NCI-H2029 treated with DMSO at 0.1 percent for 48 hours (cell line): Measurements from ENCODE around the gene CD96.
"Not testable (repeated sequence)": the region's sequence is repeated elsewhere in the genome, so short reads cannot be mapped to it uniquely, and the experiment has no call there.

ENCODE experiments used
- DNase-seq: peaks from one replicate; lab custom pipeline; 2025; lab: John Stamatoyannopoulos, UW

The CD96 gene, protein sequence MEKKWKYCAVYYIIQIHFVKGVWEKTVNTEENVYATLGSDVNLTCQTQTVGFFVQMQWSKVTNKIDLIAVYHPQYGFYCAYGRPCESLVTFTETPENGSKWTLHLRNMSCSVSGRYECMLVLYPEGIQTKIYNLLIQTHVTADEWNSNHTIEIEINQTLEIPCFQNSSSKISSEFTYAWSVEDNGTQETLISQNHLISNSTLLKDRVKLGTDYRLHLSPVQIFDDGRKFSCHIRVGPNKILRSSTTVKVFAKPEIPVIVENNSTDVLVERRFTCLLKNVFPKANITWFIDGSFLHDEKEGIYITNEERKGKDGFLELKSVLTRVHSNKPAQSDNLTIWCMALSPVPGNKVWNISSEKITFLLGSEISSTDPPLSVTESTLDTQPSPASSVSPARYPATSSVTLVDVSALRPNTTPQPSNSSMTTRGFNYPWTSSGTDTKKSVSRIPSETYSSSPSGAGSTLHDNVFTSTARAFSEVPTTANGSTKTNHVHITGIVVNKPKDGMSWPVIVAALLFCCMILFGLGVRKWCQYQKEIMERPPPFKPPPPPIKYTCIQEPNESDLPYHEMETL

DNA sequence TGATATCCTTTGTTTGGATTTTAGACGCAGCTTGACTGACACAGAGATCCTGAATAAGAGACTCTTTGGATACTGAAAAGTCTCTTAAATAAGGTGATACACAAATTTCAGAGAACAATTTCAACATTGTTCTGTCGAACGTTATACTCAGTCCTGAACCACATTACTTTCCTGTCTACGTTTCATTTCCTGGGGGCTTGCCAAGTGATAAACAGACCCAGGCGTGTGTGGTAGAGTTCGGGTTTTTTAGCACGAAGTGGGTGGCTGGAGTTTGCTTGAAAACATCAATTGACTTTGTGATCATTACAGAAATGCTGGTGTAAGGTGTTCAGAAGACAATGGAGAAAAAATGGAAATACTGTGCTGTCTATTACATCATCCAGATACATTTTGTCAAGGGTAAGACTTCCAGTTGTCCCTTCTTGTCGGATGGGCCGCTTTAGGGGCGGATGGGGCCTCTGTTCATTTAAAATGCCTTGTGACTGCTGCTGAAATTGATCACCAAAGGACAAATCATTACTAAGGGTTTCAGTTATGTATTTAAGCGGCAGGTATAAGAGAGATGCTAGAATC, at the start of gene CD96:
CD96 (plus strand) TSS at position 287 of the 573 bp plus-strand sequence; CDS start at position 339, 52 bp downstream.
- DNase-seq: no peak

DNA sequence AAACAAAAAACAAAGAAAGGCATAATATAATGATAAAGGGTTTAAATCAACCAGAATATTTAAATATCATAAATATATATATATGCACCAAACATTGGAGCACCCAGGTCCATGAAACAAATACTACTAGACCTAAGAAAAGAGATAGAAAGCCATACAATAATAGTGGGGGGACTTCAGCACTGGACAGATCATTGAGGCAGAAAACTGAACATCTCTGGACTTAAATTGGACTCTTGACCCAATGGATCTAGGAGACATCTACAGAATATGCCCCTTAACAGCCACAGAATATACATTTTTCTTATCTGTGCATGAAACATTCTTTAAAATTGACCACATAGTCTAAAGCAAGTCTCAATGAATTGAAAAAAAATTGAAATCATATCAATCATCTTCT, 48.7 kb upstream of the CD96 start:
- DNase-seq: no peak

DNA sequence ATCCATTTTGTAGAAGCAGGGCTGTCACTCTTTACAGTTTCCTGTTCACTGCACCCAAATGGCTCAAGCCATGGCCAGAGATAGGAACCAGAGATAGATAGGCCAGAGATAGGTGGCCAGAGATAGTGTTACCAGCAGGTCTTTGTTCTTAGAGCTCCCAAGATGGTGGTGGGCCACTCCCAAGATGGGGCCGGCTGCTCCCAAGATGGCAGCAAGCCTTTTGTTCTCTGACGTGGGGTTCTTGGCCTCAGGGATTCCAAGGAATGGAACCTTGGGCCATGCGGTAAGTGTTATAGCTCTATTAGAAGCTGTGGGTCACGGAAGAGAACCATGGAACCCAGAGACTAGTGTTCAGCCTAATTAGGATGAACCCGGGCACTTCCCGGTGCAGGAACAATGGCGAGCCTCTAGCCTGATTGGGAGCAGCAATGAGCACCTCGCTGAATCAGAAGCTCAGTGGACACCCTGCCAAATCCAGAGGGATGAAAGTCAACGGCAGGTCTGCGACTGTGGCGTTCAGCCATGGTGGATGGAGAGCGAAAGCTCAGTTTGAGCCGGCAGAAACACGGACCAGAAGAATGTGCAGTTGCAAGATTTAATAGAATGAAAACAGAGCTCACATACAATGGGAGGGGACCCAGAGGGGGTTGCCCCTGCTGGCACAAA, 45.0 kb upstream of the CD96 start:
- DNase-seq: no peak

DNA sequence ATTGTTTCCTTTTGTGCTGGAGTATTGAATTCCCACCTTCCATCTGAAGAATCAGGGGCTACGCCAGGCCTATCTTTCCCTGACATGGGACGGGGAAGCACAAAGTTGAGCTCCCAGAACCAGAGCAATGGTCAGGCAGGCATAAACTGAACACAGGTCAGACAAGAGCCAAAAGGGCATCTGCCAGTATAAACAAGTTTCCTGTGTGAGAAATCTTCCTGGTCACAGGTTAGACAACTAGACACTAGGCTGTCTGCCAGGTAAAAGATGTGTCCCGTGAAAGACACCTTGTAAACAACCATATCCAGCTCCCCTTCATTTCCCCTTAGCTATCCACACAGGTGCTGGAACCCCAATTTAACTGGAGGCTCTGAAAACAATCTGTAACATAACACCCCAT, 44.0 kb upstream of the CD96 start:
- DNase-seq: no peak

DNA sequence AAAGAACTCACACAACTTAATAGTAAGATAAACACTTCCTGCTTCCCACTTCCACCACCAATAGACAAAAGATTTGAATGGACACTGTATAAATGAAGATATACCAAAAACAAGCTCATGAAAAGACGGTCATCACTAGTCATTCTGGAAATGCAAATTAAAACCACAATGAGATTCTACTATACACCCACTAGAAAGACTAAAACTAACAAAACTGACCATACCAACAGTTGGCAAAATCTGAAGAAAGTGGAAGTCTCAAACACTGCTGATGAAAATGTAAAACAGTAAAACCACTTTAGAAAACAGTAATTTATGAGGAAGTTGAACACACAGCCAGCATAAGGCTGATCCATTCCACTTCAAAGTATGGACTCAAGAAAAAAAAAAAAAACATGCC, 35.6 kb upstream of the CD96 start:
- DNase-seq: no peak

DNA sequence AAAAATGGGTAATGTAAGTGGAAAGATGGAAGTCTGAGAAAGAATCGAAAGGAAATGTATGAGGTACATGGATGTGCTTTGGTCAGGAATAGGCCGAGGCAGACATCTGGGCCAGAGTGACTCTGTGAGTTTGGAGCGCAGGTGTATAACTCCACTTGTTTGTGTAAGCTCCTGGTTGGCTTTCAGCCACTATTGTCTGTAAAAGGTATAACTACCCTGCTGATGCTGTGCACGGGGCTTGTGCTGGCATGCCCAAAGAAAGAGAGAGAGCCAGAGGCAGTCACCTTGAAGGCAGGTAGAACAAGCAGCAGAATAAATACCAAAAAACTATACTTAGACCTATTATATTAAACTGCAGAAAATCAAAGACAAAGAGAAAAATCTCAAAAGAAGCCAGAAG, 32.7 kb upstream of the CD96 start:
- DNase-seq: no peak

DNA sequence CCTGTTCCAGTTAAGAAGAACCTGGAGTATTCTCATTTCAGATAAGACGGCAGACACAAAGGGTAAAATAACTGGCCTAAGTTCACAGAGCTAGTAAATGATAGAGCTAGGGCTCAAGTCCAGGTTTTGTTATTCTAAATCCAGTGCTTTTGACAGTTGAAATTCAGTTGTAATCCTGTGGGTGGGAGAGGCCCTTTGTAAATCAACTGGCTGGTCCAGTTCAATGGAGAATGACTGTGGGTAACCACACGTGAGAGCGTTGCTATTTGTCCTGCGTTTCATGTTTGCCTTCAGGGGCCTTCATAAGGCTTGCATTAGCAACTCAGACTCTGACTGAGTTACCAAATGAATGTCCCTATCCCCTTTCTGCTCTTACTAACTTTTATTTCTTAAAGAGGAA, 24.2 kb upstream of the CD96 start:
- DNase-seq: no peak

DNA sequence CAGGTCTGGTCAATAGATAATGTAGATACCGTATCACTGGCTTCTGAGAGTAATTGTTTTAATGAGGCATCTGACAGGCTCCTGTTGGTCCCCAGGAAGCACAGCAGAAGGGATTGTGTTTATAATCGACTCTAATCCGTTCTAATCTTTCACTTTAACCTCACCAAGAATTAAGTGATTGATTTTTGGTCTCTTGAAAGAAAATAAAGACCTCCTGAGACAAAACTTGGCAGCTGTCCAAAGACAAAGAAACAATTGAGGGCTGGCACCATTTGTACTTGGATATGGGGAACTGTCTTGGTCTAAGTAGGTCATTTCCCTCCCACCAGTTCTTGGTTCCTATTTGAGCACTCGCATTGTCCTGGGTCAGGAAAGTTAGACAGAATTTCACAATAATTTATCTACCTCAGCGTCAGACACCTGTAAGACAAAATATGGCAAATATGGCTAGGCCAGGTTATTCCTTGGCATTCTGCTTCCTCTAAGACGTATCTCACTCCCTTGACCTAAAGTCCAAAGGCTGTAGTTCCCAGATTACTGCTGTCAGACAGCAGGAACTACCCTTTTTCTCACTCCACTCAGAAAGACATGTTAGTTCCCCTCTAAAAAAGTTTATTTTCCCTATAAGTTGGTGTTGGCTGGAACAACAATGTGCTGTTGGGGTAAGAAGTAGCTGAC, 22.7 kb upstream of the CD96 start:
- DNase-seq: no peak

DNA sequence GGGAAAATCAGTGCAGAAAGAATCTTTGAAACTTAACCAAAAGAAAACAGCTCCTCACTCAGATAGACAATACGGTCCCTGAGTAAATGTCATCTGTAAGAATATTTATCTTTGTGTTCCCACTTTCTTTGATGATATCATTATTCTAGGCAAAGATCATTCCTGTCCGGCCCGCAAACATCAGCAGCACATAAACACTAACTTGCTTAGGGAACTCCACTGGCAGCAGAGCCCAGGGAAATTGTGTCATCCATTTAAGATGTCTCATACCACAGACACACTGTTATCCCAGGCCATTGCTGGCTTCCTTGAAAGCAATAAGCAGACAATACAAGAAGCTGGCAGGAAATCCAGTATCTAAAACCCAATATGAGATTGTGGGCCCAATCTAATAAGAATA, 20.1 kb upstream of the CD96 start:
- no peak for DNase-seq

DNA sequence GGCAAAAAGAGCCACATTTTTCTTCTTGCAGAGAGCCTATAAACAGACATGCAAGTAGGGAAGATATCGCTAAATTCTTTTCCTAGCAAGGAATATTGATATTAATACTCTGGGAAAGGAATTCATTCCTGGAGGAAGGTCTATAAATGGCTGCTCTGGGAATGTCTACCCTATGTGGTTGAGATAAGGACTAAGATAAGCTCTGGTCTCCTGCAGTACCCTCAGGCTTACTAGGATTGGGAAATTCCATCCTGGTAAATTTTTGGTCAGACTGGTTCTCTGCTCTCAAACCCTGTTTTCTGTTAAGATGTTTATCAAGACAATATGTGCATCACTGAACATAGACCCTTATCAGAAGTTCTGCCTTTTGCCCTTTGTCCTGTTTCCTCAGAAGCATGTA, 17.5 kb upstream of the CD96 start:
- DNase-seq: not testable (repeated sequence)

DNA sequence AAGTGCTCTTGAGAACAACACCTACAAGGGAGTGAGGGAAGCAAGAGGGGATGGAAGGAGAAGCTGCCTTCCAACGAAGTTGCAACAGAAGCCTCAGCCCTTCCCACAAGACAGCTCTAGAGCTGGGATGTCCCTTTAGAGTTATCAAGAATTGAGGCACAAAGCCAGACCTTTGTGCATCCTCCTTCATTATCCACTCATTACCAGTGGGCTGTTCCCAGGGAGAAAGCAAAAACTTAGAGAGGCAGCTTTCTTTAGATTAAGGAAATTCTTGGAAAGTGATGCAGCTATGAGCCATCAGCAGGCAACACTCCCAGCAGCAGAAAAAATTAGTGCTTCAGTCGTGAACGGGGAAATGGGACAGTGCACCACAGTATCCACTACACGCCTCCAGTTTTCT, 10.6 kb upstream of the CD96 start:
- DNase-seq: no peak

DNA sequence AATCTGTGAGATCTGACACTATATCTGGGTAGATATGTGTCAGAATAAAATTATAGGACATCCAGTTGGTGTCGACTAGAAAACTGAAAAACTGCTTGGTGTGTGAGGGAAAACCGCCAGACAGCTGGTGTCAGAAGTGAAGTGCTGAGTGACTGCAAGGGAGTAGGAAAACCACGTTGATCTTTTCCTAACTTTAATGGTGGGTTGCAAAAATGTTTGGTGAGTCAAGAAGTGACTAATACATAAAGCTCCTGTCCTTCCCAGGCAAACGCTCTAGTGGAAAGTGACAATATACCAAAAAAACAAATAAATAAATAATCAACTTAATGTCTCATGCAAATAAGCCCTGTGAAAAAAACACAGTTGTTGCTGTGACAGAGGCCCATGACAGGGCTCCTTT, 7.3 kb upstream of the CD96 start:
- DNase-seq: no peak

DNA sequence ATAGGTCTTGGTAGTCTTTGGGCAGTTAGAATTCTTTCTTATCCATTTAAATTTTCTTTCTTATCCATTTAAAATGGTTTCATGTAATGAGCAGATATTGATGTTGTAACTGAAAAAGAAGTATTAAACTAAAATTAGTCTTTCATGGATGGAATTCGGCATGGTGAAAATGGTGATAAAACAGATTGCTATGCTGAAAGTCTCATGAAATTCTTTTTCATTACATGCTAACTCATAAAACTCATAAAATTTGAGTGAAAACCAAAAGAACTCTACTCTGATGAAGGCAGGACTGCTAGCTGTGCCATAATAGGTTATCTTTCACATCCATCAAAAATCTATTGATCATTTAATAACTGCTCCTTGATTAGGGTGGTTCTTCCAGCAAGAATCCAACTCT, 3.9 kb upstream of the CD96 start:
- DNase-seq: no peak

DNA sequence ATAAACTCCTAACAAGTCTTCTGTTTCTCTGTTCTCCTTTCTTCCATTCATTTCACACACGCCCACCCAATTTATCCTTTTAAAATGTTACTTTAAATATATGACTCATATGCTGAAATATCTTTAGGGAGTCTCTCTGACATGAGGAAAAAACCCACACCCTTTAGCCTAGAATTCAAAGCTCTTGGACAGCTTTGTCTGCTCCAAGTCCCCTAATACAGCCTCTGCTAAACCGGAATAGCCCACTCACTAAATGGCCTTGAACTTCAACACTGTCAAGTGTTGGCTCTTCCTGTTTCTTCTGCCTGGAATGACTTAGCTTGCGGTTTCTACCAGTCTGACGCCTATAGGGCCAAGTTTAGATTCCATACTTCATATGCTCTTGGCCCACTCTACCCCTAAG, 3.3 kb upstream of the CD96 start:
- no peak for DNase-seq

DNA sequence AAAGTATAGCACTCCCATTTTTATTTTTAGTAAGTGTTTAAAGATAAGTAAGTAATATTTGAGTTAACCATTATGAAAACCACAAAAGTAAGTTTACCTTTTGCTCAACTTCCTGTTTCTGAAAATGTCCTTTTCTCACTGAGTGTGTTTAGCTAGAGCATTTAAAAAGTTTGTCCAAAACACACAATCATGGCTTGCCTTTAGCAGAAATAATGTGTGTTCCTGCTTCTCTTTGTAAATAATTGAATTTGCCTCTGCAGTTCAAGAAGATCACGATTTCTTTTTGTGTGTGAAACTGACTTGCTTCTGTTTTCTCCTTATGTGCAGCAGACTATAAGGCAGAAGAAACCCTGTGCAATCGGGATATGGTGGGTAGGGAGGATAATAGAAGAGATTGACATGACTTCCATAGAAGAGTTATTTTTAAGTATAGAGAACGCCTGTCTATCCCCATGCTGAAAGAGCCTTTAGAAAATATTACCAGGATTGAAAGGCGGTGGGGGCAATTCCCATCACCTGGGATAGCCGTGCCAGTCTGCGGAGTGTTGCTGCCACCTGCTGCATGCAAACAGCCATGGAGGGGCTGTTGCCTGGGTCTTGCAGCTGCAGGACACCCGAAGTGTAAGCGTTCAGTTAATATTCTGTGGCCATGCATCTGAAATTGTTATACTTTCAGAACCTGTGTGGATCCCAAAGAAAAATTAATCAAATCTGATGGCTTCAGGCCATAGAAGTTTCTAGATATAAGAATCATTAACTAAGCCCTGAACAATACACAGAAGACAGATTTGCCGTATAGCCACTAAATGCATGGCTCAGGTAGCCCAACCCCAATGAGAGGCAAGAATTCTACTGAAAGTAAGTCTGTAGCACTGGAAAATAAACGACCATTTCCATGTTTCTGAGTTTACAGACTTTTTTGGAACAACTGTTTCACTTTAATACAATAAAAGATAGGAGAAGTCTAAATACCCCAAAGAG, 2.4 kb upstream of the CD96 start:
- DNase-seq: no peak

DNA sequence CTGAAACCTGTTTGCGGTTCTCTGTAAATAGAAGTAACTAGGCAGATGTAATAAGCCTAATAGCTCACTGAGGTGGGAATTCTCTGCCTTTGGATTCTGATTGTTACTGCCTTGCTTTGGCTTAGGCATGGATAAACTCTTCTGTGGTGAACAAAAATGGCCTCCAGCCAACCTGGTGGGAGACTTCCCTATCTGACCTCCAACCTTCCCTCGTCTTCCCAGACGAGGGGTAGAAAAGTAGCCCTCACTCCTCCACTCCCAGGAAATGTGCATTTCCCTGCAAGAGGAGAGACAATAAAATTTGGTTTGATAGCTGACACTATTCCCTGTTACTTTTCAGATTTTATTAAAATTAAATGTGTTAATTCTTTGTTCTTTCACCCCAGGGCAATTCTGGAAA, 606 bp upstream of the CD96 start:
- no peak for DNase-seq

DNA sequence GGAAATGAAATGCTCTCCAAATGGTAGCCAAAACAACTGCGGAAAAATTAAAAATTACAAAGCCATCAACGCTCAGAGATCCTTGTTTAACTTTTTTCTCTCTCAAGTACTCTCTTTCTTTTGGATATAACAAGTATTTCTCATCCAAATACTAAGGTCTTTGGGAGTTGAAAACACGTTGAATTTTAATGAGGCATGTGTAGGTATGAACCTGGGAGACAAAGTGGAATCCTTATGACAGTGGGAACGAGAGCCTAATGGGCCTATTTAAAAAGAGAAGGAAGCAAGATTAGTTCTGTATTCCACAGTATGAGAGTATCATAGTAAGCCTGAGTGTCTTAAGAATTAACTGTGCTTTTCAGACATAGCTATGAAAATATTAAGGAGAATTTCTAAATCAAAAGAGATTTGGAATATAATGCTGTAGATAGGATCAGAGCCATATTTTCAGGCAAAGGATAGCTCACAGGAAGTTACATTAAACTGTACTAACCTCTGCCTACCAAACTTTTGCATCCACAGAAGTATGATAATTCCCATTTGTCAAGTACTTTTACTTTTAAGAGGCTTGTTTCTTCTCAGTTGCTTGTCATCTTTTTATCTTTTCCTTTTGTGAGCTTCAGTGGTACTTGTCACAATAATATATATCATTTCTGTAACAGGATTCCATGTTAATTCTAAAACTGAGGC, 759 bp downstream of the CD96 start:
- DNase-seq: no peak

DNA sequence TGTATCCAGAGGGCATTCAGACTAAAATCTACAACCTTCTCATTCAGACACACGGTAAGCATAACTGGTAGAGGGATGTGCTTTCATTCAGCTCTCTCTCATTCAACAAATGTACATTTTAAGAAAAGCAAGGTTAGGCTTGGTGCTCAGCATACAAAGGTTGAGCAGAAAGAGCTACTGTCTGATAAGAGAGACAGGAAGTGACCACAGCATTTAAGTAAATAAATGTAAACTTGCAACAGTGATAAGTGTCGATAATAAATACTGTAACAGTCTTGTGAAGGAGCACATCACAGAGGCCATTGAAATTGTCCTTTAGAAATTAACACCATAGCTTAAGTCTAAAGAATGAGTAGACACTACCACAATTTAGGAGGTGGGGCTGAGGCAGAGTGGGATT, 3.4 kb downstream of the CD96 start:
- DNase-seq: no peak

DNA sequence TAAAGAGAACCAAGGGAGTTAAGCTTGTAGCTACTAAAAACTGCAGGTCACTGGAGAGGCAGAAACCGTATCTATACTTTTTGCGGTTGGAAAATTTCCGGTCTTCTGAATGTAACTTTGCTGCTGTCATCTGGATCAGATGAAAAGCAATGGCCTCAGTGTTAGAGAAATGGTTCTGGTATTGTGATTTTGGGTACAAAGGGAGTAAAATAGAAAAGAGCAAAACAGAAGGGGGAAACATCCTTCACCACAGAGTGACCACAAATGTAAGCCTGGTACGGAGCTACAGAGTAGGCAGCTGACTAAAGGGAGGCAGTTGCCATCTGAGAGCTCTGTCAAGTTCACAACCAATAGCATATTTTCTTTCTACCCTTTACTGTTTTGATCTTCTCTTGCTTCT, 5.6 kb downstream of the CD96 start:
- DNase-seq: no peak

DNA sequence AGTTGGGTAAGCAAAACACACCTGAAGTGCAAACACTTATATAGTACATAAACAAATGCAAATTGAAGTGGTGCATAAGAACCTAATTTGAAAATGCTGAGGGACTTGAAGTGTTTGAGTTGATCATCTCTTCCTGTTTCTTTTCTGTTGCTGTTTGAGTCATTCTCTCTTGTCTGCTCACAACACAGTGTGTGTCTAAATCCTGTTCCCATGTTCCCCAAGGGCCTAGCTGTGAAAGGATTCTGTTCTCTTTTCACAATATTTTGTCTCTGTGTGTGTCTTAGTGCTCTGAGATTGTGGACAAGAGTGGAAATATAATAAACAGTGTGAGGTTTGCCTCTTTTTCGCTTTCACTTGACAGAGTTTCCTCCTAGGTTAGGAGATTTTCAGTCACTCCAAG, 6.1 kb downstream of the CD96 start:
- DNase-seq: no peak

DNA sequence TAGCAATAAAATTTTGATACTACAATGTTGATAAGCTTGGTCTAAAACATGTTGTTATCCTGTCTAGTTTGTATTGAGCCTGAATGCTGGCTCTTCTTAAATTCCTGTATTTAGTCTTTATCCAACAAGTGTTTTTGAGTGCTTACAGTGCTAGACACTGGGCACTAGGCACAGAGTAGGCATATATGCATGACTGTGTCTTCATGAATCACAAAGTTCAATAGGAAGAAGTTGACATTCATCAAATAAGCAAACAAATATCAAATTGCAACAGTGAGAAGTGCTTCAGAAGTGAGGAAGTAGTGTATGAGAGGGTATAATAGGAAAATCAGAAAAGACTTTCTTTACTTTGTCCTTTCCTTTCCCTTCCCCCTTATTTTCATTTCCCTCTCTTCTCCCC, 6.8 kb downstream of the CD96 start:
- DNase-seq: no peak
